Hematopoietic multipotent progenitor cell treated with erythropoietin and hydrocortisone succinate and interleukin-3 and kit ligand, for 8 days (in vitro differentiated cells): ENCODE results near the gene KNDC1.

Experiments
- DNase-seq: peaks from one replicate; pipeline ENCODE4 v3.0.0-alpha.2; 2015

KNDC1 gene

DNA sequence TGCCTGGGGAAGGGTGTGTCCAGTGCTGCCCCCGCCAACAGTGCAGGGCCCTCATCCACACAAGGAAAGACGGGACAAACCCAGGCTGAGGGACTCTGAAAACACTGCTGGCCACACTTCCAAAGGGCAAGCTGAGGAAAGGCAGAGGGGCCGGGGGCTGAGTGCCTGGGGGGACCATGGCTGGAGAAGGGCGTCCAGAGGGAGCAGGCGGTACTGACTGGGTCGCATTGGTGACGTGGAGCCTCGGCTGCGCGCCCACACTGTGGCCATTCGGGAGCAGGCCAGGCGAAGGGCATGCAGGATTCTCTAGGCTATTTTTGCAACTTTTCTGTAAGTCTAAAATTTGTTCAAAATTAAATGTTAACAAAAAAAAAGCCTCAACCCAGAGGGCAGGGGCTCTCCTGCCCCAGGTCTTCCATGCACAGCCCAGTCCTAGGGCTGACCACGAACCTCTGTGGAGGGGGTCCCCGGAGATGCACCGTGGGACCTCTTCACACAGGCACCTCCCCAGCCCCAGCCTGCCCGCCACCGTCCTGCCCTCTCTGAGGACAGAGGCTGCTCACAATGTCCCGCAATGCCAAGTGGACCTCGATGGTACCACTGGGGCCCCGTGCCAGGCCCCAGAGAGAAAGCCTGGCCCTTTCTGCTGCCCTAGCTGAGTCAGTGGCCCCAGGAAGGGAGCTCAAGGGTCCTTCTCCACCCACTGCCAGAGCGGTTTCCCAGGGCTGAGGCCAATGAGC is 106.2 kb downstream of the KNDC1 start:
- no peak for DNase-seq

DNA sequence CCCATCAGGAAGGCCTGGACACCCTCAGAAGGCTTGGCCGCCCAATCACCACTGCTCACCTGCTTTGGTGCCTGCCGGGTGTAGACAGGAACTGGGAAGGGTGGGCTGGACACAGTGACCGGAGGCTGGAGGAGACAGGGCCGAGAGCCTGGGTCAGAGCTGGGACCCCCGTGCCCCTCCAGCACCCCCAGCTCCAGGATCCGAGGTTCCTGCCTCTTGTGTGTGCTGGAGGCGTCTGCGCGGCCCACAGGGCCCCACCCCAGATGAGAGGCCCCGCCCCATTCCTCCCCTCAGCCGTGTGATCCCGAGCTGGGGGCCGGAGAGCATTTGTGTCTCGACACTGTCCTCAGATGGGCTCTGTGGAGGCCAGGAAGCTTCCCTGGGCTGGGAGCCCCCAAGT is 107.3 kb downstream of the KNDC1 start:
- DNase-seq = no peak

DNA sequence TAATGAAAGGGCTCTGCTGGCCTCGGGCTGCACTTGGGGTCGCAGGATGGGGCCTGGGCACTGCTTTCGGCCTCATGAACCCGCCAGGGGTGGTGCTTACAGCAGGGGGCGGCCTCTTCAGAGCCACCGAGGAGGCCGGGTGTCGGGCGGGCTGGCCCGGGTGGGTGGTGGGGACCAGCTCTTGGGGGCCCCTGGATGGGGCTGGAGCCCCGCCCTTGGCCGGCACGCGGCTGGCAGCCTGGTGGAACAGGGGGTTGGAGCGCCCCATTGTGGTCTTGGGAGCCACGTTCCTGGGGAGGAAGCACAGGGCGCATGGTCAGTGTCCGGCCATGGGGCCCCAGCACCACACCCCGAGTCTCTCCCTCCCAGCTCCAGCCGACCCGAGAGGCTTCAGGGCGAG is 107.8 kb downstream of the KNDC1 start:
- no peak for DNase-seq

DNA sequence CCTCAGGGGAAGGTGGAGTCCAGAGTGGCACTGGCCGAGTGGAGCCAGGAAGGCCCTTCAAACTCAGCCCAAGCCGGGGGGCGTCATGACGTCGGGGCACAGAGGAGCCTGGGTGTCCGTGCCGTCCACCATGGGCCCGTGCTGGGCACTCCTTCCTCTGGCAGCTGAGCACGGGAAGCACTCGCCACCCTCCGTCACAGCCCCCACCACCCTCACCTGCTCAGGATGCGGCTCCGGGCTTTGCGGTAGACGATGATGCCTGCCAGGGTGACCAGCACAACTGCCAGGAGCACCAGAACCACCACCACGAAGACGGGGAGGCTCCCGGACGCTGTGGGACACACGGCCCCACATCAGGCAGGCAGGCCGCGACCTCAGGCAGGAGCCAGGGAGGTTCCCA is 108.5 kb downstream of the KNDC1 start:
- no peak for DNase-seq

DNA sequence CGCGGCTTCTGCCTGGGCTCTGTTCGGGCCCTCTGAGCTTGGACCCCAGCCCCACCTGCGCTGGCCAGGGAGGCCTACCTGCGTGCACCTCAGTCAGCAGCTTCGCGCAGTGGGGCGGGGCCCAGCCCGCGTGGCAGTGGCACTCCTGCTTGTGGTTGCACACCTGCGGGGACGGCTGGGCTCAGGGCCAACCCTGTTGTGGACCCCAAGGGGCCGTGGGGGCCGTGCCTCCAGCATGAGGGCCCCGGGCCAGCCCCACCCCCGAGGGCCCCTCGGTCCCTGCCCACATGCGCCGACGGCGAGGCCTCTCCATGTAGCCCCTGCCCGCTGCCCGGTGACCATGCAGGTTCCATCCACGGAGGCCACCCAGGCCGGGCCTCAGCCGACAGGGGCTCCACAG is 109.3 kb downstream of the KNDC1 start:
- no peak for DNase-seq

DNA sequence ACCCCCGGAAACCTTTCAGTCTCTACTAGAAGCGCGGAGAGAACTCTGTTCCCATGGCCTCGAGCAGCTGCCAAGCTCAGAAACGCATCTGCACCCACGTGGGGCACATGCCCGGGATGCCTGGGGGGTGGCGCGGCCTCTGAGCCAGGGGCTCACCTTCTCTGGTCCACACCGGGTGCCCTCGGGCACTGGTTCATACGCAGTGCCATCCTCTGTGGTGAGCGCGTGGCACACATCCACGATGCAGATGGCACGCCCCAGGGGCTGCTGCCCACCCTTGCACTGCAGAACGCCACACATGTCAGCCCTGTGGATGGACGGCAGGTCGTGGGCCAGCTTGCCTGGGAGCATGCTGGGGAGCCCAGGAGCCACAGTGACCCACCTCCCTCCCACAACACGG is 110.2 kb downstream of the KNDC1 start:
- no peak for DNase-seq

DNA sequence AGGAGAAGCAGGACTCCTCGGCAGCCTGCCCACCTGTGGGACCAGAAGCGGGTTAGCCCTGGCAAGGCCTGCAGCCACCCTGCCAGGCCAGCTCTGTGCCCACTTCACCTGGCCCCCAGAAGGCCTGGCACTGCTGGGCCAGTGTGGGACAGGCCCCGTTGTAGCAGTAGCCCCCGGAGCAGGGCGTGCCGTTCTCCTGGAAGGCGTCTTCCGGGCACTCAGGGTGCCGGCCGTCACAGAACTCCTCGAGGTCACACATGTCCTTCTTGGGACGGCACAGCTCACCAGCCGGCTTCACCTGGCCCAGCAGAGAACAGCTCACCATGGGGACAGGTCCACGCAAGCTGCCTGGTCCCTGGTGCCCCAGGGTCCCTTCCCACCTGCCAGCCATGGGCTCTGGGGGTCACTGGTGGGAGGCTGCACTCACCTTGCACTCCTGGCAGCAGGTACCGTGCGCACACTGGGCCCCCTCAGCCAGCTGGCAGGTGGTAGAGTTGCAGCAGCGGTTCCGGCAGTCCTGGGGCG is 110.8 kb downstream of the KNDC1 start:
- DNase-seq = no peak

DNA sequence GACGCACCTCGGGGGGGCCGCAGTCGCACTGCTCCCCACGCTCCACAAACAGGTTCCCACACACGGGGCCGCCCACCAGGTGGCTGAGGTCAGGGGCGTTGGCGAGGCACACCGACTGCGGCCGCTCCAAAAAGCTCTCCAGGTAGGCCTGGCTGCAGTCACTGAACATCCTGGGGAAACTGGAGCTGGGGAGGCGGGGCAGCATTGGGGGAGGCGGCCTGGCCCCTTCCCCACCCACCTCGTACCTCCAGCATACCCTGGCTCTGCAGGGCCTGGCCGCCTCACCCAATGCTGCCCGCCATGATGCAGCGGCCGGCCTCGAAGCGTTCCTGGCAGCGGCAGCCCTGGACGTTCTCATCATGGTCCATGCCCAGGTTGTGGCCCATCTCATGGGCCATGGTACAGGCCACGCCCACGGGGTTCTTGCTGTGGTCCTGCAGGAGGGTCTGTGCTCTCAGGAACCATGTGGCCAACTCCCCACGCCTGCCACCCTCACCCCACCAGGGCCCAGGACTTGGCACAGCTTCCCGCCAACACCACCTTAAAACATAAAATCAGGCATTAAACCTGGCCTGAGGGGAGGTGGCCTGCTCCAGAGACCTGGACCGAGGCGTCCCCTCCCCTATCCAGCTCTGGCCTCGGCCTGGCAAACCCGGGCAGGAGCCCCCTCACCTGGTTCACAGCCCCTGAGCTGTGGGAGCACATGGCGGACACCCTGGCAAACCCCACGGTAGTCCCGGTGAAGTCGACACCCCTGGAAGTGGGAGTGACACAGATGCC is 111.7 kb downstream of the KNDC1 start:
- no peak for DNase-seq

DNA sequence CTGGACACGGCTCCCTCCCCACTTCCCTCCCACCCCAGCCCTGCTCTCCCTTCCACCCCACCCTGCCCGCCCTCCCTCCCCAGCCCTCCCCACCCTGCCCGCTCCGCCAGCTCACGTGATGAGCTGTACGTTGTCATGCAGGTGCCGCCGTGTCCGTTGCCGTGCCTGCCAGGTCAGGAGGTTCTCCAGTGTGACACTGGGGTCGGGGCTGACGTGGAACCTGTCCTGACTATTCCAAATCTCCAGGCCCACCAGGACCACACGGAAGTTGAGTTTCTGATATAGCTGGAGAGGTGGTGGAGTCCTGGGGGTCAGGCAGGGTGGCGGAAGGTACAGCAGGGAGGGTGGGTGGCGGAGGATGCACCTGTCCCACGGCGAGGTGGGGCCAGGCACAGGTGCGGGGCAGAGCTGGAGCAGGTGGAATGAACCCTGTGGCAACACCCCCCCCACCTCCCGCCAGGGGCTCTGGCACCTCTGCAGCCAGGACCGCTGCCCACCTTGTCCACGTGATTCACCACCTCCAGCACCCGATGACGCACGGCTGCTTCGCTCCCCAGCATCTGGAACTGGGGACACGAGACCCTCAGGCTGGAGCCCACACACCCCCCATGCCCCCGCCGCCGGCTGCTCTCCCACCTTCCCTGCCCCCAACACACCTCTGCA is 112.4 kb downstream of the KNDC1 start:
- no peak for DNase-seq

DNA sequence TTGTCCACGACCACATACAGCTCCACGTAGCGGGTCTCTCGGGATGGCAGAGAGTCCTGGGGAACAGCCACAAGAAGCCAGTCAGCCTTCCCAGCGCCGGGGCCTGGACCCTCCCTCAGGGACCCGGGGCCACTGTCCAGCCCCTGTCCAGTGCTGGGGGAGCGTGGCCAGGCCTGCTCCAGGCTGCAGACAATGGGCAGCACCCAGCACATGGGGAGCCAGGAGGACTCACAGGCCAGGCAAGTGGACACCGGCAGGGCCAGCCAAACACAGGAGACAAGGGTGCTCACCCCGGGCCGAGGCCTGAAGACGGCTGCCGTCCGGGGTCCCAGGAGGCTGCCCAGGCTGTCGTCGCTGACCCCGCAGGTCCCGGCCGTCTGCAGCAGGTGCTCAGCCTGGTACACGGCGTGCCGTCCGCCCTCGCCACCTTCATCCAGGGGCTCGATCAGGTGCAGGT is 113.0 kb downstream of the KNDC1 start:
- DNase-seq = no peak

DNA sequence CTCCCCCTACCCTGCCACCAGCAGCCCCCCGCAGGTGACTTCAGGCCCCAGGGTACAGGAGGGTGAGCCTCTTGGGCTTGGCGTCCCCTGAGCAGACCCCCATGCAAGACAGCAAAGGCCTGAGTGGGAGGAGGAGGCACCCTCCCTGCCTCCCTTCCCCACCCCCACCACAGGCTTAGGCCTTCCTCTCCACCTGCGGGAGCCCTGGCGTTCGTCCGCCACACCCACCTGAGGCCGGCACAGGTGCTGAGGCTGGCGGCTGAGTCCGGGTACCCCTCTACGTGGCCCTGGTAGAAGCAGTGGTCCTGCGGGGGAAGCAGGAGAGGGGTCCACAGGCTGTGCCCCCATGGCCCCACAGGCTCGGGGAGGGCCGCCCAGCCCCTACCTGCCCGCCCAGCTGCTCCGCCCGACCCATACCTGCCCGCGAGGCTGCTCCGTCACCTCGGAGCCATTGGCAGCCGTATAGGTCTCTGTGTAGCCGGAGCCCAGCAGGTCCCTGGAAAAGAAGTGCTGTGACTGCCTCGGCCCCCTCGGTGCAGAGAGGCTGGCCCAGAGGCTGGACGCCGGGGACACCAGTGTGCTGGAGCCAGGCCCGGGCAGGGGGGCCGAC is 113.6 kb downstream of the KNDC1 start:
- DNase-seq = no peak

DNA sequence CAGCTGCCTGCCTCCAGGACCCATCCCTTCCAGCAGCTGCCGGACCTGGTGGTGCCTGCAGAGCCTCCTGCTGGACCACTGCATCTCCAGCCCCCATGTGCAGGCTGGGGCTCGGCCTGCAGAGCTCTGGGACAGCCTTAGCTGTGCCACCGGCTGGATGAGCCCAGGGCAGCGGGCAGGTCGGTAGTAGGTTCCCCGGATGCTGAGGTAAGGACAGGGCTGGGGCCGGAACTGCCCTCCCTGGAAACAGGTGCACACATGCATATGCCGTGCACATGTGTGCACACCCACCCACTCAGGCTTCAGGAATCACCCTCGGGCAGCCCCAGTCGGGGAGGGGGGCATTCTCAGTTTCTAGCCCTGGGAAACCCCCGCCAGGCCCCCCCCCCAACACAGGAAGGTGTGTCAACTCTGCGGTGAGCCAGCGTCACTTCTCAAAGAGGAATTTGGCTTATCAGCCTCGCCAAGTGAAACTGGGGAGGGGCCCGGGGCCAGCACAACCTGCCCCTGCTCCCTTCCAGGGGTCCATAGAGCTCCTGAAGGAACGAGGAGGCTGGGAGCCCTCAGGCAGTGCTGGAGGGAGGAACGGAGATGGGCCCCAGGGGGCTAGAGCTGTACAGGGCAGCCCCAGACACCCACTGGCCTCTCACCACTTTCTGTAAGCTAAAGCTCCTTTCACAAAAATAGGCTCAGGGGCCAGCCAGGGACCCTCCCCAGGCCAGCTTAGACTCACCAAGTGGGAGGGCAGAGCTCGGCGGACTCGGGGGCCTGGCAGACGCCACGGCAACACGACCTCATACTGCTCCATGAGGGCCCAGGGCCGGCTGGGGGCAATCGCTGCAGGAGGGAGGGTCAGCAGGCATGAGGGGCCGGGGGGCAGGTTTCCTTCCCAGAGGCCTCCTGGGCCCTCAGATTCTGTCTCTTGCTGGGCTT is 115.0 kb downstream of the KNDC1 start:
- DNase-seq = peak; percentile 72

DNA sequence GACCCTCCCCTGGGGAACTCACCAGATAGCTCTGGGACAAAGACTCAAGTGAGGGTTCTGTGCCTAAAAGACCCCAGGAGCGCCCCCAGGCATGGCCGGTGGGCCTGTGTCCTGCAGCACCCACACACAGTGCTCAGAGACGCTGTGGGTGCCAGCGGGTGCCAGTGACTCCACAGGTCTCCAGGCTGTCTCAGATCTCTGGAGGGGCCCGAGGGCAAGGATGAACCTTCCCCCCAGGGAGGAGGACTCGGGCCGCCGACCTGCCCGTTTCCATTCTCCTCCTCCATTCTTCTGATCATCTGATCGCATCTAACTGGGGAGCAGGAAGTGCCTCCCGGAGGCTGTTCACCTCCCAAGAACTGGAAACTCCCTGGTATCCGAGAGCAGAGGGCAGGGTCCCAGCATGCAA is 115.7 kb downstream of the KNDC1 start:
- DNase-seq = peak; percentile 53
